Hindlimb muscle (tissue), 1 donor: ENCODE results near the gene GNPTG. TPM values are rescaled to one million over a fixed set of nuclear protein-coding genes. Genes with fewer than 3 reads are reported as not detected.
"Not testable (repeated sequence)": the region's sequence is repeated elsewhere in the genome, so short reads cannot be mapped to it uniquely, and the experiment has no call there.

Experiments
- DNase-seq: peaks from one replicate; pipeline ENCODE4 v3.0.0-alpha.2; 2013
- polyA plus RNA-seq: library from polyadenylated mRNA; unstranded; fragments of 120-200 nt; gene quantifications from one replicate; pipeline ENCODE4 v1.2.1, GENCODE V29; 2013; ENCODE audit not compliant: insufficient read length

Gene GNPTG
- polyA plus RNA-seq, 1 donor: 40.6 TPM

GRCh38 chr16:1319041-1319440 is 32.7 kb upstream of the GNPTG start:
- DNase-seq: no peak

- DNase-seq: no peak
Measured at GRCh38 chr16:1320097-1320496, 31.6 kb upstream of the GNPTG start.

- no peak for DNase-seq
Measured at GRCh38 chr16:1320658-1321240, 31.0 kb upstream of the GNPTG start.

- DNase-seq: no peak
Measured at GRCh38 chr16:1322407-1322806, 29.3 kb upstream of the GNPTG start.

- no peak for DNase-seq
Measured at GRCh38 chr16:1323296-1324239, 28.2 kb upstream of the GNPTG start.

GRCh38 chr16:1324286-1324826 is 27.4 kb upstream of the GNPTG start:
- DNase-seq: no peak

GRCh38 chr16:1325261-1325660 is 26.5 kb upstream of the GNPTG start:
- no peak for DNase-seq

GRCh38 chr16:1325673-1326371 is 25.9 kb upstream of the GNPTG start:
- DNase-seq: no peak

- no peak for DNase-seq
Measured at GRCh38 chr16:1326391-1326790, 25.3 kb upstream of the GNPTG start.

- DNase-seq: no peak
Measured at GRCh38 chr16:1326946-1327618, 24.6 kb upstream of the GNPTG start.

GRCh38 chr16:1327619-1327947 is 24.1 kb upstream of the GNPTG start:
- no peak for DNase-seq

- not testable (repeated sequence) for DNase-seq
Measured at GRCh38 chr16:1328136-1328535, 23.6 kb upstream of the GNPTG start.

- not testable (repeated sequence) for DNase-seq
Measured at GRCh38 chr16:1328961-1329360, 22.8 kb upstream of the GNPTG start.

- DNase-seq: no peak
Measured at GRCh38 chr16:1330260-1330914, 21.3 kb upstream of the GNPTG start.

GRCh38 chr16:1330931-1331711 is 20.6 kb upstream of the GNPTG start:
- no peak for DNase-seq

GRCh38 chr16:1331712-1332617 is 19.8 kb upstream of the GNPTG start:
- DNase-seq: peak; percentile 37

- no peak for DNase-seq
Measured at GRCh38 chr16:1332618-1333148, 19.0 kb upstream of the GNPTG start.

GRCh38 chr16:1333149-1333812 is 18.4 kb upstream of the GNPTG start, which contains the start of gene BAIAP3:
TSS of gene BAIAP3 (plus strand) at chr16:1333645. CDS start at chr16:1338550, 4,905 bp downstream.
- no peak for DNase-seq
